ENCODE results near the gene APBB2.
"Not testable (repeated sequence)": the region's sequence is repeated elsewhere in the genome, so short reads cannot be mapped to it uniquely, and the experiment has no call there.

The APBB2 gene

DNA sequence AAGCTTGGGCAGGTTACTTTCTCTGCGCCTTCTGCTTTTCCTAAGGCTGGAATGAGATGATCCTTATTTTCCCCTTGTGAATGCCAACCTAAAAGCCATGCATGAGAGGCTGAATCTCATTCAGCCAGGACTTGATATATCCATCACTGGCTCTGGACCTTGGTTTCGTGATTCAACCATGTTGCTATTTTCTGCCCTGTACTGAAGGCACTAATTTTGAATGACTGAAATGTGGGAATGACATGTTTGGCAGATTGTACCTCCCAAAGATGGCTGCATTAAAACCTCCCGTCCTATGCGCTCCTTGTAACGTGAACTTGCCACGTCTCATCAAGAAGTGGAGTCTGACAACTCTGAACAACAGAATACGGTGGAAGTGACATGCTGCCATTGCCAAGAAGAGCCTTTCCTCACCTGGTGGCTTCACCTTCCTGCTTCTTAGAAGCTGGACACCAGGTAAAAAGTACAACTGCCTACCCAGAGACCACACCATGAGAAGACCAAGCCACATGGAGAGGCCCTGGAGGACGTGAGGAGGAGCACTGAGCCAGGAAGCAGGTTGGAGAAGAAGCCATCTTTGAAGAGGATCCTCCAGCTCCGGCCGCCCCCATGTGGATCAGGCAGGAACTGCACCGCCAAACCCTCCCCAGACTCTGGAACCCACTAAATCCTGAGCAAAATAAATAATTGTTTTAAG lies 290.1 kb downstream of the APBB2 start:
- DNase-seq, result peak; percentile 43

DNA sequence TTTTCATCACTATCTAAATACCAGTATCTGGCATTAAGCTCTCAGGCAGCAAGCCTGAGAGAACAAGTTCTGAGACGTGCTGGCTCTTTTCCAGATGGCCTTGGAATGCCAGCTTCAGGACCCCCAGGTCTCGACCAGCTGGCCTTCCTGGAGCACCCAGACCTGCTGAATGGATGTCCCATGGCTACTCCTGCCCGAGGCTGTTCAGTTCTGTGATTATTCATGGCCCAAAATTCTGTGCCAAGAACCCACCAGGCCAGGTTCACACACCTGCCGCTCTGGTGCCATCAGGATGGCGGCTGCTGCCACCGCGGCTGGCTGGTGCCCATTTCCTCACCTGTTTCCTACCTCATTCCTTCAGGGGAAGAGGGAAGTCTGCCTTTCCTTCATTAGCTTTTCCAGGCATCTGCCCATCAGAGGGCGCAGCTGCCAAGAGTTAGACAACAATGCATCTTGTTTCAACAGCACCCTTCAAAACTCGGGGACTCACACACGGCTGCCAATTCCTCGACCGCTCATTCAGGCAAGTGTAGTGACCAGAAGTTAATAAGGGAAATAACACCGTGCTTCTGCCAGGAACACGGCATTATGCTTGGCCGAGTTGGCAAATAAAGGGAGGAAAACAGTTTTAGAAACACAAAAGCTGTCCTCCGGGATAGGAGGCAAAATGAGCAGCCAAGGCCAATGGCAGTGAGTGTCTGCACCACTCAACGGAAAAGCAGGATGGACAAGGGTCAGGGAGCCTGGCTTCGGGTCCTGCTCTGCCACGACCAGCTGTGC lies 290.8 kb downstream of the APBB2 start:
- DNase-seq, result no peak

DNA sequence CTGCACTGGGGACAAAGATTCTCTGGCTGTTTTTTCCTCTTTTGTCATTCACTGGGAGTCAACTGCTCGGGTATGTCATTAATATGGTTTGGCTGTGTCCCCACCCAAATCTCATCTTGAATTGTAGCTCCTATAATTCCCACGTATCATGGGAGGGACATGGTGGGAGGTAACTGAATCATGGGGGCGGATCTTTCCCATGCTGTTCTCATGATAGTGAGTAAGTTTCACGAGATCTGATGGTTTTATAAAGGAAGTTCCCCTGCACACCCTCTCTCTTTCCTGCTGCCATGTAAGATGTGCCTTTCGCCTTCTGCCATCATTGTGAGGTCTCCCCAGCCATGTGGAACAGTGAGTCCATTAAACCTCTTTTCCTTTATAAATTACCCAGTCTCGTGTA lies 294.4 kb downstream of the APBB2 start:
- DNase-seq, result not testable (repeated sequence)

DNA sequence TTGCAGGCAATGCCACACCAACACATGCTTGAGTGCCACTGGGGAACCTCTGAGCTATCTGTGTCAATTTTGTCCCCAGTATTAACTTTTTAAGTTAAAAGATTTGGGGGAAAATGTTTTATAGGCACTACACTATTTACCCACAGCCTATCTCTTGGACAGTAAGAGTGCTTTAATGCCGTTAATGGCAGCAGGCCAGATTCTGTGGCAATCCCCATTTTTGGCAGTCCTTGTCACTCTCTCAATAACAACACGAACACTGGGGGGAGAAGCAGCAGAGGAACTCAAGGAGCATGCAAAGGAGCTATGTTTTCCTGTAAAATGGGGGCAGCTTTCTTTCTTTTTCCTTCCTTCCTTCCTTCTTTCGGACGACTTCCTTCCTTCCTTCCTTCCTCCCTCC lies 296.0 kb downstream of the APBB2 start:
- peak; percentile 38 for DNase-seq

DNA sequence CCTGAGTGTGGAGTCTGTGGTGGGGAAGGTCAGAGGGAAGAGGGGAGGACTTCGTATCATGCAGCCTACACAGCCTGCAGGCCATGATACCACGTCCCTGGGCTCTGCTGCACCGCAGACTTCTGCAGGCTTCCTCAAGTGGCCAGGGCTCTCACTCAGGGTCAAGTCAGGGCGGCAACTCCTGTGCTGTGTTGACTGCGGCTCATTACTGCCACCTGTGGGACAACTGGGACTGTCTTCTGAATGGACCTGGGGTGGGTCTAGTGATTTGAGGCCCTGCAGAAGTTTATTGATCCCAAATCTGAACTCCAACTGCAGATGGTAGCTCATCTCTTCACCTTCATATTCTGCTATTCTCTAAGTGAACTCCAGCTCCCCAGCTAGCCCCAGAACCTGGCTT lies 297.5 kb downstream of the APBB2 start:
- no peak for DNase-seq

DNA sequence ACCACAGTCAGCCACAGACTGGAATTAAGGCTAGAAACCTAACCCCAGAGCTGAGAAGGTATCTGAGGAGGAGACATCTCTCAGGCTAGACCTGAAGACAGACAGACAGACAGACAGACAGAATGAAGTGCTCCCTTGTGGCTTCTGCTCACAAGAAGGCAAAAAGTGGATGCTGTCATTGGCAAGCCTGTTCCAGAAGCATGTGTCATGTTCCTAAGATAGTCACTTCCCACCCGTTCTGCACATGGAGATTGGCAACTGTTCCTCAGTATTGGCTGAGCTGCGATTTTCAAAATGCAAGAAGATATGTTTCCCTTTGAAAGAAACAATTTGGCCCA lies 298.2 kb downstream of the APBB2 start:
- DNase-seq, result peak; percentile 3

DNA sequence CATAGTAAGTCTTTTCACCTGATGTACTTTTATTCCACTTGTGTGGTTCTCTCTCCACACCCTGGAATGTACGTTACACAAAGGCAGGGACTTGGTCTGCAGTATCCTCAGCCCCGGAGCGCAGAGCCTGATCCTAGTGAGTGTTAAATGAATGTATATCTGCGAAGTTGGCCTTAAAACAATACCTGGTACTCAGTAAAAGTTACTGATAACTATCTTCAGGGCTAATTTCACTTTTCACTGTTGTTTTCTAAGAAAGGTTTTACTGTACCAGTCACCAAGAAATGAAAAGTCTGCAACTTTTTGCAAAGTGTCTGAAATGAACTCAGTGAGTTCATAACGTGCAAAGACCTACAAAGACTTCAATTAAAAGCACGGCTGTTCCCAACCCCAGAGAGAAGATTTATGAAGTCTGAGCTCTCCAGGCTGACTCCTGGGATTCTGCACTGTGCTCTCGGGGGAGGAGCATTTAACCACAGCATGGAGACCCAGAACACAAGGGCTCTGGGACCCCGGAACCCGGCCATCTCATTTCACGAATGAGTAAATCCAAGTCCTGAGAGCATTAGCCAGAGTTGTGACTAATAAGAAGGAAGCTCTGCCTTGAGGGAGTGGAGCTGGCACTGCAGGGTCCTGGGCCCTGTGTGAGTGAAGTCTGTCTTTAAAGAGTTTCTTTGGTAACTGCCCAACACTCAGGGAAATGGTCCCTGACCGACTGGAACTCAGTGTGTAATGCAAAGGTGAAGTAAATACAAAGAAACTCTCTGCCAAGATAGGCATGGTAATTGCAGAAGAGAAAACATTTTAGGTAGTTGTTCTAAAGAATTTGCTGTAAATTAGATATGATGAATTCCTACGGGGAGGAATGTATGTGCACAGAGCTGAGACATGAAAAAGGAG lies 298.8 kb downstream of the APBB2 start:
- DNase-seq, result peak; percentile 40

DNA sequence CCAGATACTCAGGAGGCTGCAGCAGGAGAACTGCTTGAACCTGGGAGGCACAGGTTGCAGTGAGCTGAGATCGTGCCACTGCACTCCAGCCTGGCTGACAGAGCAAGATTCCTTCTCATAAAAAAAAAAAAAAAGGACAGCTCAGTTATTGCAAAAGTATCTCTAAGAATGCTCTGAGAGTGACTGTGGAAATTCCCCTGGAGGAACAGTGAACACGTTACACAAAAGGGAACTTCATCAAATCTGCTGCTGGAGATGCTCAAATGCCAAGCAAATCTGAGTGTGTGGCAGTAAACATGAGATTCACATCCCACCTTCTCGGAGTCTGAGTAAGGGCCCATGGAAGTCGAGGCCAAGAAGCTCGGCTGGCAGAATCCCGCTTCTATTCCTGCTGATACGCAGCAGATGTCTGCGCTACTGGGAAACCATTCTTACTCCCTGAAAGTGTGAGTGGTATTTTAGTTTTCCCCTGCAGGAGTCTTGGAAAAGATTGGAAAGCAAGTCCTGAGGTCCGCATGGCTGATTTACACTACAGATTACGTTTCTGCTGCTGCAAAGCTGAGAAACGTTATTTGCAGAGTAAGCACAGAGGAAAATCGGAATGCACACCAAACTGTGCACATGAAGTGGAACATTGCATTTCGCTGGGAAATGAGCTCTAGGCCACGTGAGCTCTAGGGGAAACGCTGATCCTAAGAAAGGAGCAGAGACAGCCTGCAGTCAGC lies 301.7 kb downstream of the APBB2 start:
- no peak for DNase-seq

DNA sequence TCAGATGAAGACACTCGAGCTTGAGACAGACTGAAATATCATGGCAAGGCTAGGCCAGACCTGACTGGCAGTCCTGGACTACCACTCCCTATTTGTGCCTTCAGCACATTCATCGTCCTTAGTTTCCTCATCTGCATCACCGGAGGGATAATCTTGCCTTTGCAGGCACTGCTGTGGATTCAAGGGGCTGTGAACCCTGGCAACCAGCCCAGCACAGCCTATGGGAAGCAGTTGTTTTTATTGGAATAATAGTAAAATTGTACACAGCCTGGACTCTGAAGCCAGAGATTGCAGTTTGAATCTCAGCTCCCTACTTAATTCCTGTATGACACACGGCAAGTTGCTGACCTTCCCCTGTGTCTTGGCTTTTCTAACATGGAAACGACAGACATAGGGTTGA lies 303.6 kb downstream of the APBB2 start:
- no peak for DNase-seq

DNA sequence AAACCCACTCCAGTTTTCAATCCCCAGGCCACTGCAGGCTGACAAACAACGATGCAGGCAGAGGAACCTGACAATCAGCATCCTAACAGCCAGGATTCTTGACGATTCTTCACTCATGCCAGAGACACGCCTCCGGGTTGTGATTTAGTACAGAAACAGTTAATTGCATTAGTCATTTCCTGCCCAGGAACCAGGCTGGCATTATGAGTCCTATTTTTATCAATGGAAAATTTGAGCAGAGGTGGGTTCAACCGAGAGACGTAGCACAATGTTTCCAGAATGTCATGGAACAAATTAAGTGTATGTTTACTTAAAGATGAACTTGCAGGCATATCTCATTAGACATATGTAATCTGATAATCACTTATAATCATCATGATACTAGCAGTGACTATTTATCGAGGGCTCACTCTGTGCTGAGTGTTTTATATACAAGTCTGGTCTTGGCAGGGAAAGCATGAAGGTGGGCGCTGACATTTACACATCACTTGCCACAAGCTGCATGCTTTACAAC lies 304.9 kb downstream of the APBB2 start:
- peak; percentile 82 for DNase-seq

DNA sequence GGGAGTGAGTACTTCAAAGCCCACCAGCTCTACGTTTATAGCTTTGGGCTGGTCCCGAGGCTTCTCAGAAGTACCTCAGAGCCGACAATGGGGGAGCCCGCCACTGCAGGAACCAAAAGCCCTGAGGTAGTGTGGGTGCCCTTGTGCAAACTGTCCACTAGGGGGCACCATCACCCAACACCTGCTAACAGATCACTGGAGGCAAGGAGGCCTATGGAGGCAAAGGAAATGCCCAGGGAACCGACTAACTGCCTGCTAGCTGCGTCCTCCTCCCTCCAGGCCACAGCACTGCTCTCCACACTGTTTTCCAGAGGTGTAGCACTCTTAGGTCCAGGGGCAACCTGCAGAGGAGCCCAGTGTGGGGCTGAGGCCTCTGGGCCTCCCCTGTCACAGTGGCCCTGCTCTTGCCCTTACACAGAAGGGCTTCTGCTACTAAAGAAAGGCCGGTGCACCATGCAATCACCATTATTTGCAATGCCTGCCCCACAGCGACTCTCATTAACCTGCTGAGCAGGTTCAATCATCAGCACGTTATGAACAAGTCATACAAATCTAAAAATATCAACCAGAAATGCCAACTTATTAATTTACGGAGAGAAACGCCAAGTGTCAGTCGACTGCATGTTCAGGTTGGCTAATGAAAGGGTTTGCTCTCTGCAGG lies 305.5 kb downstream of the APBB2 start:
- DNase-seq, result peak; percentile 52

DNA sequence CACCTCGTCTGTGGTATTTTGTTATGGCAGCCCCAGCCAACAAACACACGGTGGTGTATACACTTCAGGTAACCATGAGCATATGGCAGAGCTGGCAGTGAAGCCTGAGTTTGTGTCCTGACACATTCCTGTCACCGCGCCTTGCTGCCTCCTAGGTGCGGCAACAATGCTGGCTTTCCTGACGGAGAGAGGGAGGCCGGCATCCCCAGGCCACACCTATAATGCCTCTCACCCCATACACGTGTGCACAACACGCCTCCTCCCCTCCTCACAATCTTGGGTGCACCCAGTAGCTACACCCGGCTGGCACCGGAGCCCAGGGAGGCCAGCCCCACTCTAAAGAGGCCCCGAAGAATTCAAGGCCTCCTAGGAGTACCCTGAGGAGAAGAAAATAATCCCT lies 306.0 kb downstream of the APBB2 start:
- no peak for DNase-seq

DNA sequence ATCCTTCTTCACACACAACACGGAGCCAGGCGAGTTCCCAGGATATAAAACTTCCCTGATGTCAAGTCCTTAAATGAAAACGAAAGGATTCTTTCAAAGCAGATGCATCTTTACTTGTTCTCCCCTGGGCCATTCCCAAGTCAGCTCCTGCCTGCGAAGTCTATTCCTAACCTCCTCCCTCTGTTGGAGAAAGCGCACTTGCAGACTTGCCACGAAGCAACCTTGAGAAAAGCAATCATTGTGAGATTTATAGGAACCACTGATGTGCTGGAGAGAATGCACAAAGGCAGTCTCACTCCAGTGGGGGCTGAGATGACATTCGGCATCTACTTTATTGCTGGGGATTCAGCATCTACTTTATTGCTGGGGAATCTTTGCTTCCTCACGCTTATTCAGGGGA lies 308.9 kb downstream of the APBB2 start:
- DNase-seq, result no peak

DNA sequence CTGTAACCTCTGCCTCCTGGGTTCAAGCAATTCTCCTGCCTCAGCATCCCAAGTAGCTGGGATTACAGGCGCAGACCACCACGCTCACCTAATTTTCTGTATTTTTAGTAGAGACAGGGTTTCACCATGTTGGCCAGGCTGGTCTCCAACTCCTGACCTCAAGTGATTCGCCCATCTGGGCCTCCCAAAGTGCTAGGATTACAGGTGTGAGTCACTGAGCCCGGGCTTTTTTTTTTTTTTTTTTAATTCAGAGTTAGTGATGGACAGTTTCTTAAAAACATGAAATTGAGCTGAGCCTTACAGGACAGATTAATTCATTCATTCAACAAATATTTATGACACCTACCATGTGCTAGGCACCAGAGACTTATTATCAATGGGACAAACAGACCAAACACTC lies 313.8 kb downstream of the APBB2 start:
- DNase-seq, result not testable (repeated sequence)

DNA sequence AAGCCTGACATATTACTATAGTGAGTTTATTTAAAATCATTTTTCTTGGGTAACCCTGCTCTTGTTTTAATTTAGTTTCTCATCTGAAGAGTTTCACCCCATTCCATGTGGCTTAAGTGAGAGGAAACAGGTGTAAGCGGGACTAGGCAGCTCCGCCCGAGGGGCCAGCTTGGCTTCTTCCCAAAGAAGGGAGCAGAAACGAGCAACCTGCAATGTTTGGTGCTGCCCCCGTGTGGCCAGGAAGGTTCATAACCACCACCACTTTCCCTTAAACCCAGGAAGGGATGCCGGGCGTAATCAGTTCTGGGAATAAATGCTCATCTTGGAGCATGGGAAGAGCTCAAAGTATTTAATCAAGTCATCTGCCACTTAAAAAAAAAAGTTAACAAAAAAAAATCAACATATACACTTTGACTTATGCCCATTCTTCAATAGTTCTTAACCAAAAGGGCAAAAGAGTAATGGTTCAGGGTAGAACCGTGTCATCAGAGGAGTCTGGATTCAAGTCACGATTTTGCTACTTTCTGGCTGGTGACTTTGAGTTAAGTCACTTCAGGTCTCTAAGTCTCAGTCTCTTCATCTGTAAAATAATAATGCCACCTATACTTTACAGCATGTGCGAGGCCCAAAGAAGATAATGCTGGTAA lies 316.7 kb downstream of the APBB2 start:
- DNase-seq, result no peak

DNA sequence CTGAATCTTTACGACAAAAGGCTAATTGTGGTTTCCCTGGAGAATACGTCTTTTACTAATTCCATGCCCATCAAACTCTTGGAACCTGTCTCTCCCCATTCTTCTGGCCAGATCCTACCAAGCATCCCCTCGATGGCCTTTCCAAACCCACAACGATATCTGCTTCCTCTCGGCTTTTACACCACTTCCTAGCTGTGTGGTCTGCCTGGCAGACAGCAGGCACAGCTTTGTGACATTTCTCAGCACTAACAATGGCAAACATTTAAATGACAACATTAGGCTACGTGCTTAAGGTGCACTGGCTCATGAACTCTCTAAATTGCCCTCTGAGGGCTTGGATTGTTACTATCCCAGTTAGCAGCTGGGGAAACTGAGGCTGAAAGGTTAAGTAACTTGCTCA lies 323.6 kb downstream of the APBB2 start:
- no peak for DNase-seq

DNA sequence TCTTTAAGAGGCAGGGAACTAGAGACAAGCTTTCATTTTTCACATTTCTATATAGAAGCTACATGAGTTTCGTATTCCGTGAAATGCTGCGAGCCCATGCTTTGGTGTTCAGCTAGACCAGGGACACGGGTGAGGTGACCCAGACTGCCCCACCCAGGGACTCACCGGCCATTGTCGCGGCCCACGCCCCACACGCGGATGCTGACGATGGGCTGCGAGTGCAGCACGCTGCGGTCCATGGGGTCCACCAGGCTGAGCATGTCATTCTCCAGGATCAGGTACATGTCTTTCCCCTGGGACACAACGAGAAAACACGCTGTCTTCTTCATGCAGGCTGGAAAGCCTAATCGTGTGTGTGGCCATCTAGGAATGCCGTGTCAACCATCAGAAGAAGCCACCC lies 324.1 kb downstream of the APBB2 start:
- DNase-seq, result no peak

DNA sequence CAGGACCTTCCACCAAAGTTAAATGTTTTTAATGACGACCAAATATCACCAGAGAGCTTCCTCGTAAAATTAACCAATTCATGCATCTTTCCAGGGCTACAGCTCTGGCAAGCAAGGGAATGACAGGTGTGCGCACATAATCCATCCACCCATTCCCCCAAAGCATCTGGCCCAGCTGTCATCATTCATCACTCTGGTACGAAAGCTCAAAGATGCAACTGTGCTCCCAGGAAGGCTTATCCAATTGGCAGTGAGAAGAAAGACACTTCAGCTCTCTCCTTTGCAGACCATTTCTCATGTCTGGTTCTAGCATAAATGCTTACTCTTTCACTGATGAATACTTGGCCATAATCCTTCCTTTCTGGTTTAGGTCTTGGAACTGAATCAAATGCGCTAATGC lies 325.4 kb downstream of the APBB2 start:
- DNase-seq, result no peak

DNA sequence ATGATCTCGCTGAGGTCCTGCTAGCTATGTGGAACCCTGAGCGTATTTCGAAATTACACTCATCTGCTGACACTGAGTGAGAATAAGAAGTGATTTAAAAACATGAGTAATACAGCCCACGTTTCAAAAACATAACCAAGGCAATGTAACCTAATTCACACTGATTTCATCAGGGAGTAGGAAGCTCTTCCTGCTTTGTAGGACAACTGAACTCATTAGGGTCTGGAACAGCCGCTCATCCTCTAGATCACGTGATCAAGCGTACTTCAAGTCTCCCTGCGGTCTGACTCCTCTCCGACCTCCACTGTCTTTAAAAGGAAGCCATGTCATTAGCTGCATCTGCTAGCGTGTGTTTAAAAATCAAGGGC lies 326.6 kb downstream of the APBB2 start:
- no peak for DNase-seq

DNA sequence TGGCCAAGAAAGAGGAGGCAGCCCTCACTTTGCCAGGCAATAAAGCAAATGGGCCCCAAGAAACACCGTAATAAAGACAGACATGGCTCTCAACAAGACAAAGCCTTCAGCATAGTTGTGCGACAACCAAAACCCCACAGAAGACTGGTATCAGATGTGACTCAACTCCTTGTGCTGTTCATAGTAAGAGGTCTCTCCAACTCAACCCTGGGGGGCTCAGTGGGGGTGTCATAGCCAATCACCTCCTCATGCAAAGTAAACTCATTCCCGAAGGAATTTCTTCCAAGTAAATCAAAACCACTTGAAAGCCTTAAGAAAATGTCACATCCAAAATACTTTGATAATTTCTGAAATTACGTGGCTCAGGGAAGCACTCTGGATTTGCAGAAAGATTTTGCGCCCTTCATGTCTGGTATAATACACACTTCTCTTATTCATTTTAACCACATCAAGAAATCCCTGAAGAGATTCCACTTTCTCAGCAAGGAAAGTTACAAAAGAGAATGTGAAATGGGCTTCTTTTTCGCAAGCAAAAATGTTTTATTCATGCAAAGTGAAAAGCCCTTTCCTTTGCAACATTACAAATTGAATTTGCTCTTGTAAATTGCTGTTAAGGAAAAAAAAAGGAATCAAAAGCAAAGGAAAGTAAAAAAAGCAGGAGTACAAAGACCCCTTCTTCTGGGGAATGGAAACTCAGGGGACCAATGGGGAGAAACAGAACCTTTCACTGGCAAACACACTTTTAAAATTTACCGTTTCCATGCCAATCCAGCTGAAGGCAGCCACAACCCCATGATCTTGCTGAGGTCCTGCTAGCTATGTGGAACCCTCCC lies 327.2 kb downstream of the APBB2 start:
- DNase-seq, result no peak

DNA sequence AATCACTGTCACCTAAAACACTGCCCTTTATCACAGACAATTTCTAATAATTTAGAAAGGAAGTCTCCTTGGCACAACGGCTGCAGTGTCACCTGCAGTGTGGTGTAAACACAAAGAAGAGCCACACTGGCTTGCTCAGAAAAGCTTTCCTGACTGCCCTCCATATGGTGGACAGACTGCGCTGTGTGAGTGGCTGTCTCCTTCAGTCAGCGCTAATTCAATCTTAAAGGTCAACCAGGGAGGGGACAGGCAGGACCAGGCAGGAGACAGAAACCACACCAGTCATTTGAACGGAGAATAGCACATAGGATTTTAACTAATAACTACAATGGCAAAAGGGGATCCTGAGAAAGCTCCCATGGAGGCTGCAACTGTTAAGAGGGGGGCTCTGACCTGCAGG lies 332.5 kb downstream of the APBB2 start:
- DNase-seq, result no peak

Measured in amniotic stem cell (primary cell).